Kasumi-1 (cell line): ENCODE measurements around the gene ART3.

ENCODE experiments used
- DNase-seq, 2 experiments: peaks; one replicate each; lab custom pipeline; 2025; lab: John Stamatoyannopoulos, UW

The ART3 gene

DNA sequence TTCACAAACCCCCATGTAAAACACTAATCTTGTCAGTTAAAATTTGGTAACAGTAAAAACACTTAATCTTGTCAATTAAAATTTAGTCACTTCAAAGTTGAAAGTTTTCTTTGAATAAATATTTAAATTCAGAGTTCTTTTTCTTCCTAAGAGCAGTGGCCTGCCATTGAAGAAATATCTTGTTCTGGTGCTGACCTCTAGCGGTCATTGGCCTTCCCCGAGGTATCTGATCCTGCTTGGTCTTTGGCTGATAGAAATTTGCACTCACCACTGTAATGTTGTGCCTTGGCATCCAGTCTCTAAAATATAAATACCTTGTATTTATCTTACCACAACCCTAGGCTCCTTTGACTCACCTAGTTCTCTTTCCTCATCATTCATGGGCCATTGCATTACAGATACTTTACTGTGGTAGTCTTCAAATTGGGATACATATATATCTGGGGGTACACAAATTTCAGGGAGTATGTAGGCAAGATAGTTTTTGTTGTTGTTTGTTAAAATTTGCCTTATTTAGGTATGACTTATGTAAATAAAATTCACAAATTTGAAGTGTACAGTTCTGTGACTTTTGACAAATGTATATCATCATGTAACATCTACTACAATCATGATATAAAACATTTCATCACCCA, 6.7 kb upstream of the ART3 start:
- peak; percentile 72 to 75 for DNase-seq

GRCh38 chr4:76072760-76073159, 1.7 kb upstream of the ART3 start:
- no peak for DNase-seq

- DNase-seq: no peak
Observed at GRCh38 chr4:76074993-76075600, 588 bp downstream of the ART3 start.

- no peak for DNase-seq
Observed at GRCh38 chr4:76078033-76078613, 3.6 kb downstream of the ART3 start.

GRCh38 chr4:76083386-76083988, 9.0 kb downstream of the ART3 start:
- DNase-seq: no peak

DNA sequence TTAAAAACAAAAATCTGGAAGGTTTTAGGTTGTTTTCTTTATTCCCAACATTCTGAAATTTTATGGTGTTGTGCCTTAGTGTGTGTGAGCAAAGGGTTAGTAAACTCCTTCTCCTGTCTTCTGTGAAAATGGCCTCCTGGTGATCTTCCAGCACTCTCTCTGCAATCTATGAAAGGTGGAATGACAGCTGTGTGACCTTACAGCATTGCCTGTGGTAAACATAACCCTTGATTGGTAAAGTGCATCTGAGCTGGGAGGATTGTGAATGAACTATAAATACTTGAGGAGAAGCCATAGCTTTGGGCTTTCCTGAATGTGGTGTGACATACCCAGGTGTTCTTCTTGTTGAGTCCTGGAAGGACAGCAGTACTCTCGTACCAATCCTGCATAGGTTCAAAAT, 10.0 kb downstream of the ART3 start:
- no peak for DNase-seq

GRCh38 chr4:76087007-76087769, 12.7 kb downstream of the ART3 start:
- DNase-seq: peak; percentile 68 to 72

- no peak for DNase-seq
Observed at GRCh38 chr4:76088719-76089118, 14.2 kb downstream of the ART3 start.

DNA sequence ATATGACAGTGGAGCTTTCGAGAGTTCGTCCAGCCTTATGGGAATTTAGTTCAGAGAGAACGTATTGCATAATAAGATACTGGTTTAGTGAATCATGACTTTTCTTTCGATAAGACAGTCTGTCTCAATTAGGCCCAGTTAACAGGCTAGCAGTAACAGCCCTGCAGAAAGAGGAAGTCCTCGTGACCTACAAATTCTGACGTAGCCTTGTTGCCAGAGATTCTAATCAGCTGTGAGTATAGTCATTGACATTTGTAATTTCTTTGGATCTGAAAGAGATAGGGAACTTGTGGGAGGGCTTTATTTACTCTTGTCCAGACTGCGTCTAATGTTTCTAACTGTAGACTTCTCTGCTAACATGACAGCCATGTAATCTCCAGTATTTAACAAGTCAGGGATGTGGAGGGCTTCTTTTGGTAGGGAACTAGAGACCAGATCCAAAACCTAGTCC, 15.8 kb downstream of the ART3 start:
- DNase-seq: peak; percentile 92 to 94

- DNase-seq: no peak
Observed at GRCh38 chr4:76091052-76091451, 16.5 kb downstream of the ART3 start.

GRCh38 chr4:76095568-76095967, 21.1 kb downstream of the ART3 start:
- DNase-seq: no peak

DNA sequence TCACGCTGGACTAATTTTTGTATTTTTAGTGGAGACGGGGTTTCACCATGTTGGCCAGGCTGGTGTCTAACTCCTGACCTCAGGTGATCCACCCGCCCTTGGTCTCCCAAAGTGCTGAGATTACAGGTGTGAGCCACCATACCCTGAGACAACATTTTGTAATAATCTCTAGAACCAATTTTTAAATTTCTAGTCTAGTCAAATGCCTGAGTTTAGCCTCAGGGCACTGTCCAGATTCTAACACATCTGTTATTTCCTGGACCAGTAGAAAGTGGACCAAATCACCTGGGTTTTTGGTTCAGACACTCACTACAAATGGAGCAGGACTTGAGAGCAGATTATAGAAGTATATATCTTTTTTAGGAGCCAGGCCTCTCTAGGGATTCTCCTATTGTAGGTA, 21.6 kb downstream of the ART3 start:
- DNase-seq: no peak

DNA sequence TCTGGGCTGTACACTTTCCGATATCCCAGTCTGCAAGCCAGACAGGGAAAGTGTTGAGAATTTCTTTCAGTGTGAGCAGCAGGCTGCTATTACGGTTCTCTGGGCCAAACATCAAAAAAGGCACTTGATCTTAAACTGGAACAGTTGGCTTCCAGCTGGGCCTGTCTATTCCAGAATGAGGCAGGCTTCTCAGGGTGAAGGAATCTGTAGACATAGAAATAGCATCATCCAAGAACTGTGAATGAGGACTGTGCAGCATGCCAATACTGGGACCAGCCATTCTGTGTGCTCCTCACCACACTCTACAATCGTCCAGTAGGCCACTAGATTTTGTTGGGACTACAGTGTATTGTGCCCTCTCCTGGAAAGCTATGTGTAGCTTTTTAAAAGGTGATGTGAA, 31.1 kb downstream of the ART3 start:
- no peak for DNase-seq

- DNase-seq: no peak
Observed at GRCh38 chr4:76106442-76106841, 31.9 kb downstream of the ART3 start.

- peak; percentile 18 to 42 for DNase-seq
Observed at GRCh38 chr4:76108467-76109181, 34.1 kb downstream of the ART3 start.

- DNase-seq: no peak
Observed at GRCh38 chr4:76116821-76117220, 42.3 kb downstream of the ART3 start.

GRCh38 chr4:76117536-76117935, 43.0 kb downstream of the ART3 start:
- no peak for DNase-seq

DNA sequence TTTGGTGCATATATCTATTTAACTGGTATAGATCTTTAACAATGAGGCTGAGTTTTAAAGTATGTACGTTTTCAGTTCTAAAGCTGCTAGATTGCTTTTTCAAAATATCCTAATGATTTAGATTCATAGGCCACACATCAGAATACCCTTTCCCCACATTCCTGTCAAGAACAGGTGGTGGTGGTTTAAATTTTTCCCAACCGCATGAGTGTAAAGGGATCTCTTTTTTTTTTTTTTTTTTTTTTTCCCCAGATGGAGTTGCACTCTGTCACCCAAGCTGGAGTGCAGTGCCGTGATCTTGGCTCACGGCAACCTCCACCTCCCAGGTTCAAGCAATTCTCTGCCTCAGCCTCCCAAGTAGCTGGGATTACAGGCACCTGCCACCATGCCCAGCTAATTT, 45.7 kb downstream of the ART3 start:
- DNase-seq: no peak

DNA sequence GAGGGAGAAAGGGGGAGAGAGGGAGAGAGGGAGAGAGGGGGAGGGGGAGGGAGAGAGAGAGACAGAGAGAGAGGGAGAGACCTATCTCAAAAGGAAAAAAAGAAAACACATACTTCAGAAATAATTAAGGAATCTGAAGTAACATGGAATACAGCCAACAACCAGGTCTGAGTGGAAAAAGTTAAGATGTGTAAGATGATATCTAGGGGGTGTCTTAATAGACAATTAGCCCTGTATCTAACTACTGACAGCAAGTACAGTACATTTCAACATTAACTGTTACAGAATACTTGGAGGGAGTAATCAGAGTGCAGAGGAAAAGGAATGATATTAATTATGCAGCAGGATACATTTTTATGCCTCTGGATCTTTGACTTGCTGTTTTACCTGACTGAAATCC, 51.3 kb downstream of the ART3 start:
- DNase-seq: no peak

DNA sequence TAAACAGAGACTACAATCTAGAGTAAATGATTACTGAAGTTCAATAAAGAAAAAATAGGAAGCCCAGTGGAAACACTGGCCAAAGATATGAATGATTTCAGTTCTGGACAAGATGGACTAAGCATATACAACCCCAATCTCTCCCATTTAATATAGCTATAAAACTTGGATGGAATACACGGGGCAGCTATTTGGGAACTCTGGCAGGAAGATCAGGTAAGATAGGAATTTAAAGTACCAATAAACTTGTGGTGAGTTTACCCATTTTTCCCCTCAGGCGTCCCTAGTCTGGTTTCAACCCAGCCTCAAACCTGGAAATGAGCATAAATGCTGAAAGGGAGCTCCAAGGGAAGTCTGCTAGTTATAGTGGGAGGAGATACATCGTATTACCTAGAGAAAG, 53.2 kb downstream of the ART3 start:
- DNase-seq: no peak

DNA sequence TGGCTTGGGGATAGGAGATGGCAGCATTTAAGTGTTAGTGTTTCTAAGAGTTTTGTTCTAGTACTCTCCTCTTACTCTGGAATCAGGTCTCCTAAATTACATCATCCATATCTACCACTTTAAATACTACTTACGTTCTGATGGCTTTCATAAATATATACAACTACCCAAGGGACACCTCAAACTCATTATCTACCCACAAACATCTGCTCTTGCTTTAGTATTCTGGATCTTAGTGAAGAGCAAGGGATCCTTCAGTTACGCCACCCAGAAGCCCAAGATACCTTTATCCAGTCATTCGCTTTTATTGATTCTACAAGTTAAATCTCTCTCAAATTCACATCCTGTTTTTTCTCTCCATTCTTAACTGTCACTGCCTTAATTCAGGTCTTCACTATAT, 66.7 kb downstream of the ART3 start:
- DNase-seq: no peak

DNA sequence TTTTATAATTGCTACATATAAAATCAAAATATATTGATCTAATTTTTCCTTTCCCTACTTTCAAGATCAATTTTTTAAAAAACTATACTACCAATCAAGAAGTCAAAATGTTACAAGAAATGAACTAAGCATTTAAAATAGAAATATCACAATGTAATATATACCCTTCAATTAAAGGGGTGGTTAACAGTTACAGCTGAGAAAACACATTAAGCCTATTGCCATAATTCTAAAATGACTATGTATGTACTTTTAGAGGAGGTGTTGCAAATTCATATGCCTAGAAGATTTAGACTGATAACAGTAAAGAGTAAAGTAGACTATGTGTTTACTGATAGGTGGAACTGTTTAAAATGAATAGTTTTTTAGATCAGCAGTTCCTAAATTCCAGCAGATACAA, 70.0 kb downstream of the ART3 start:
- DNase-seq: no peak
